K562 (cell line): Measurements from ENCODE around the gene CKAP5. TPM values are rescaled to one million over a fixed set of nuclear protein-coding genes. Genes with fewer than 3 reads are reported as not detected.
A peak's percentile ranks its signal among the peaks of the same experiment; 100 is the strongest.

Experiments used
- CHD2 ChIP-seq: IDR thresholded peaks from 2 replicates; pipeline ENCODE4 v1.6.1; 2011; ENCODE audit warnings: low read depth, low read length
- CREB3L1 ChIP-seq: fragments of 450-650 bp; IDR thresholded peaks from 2 replicates; pipeline ENCODE4 v1.6.1; 2014; ENCODE audit warnings: low read depth, mild to moderate bottlenecking, moderate library complexity, borderline replicate concordance
- DMBX1 ChIP-seq: fragments of 250-450 bp; sonication (Bioruptor Pico); IDR thresholded peaks from 2 replicates; pipeline ENCODE4 v1.8.0; 2022; ENCODE audit warnings: inconsistent platforms, mild to moderate bottlenecking, moderate library complexity, borderline replicate concordance
- FOXA3 ChIP-seq, 2 experiments: fragments of 450-650 bp in 1 of 2; sonication (generic) in 1 of 2; formaldehyde crosslinking; IDR thresholded peaks in 1 of 2; conservative IDR thresholded peaks in 1 of 2; 2 replicates each; pipeline versions ENCODE4 v1.4.0 to v1.8.0; 2020 to 2022; ENCODE audit warnings: mild to moderate bottlenecking in 2 of 2, missing genetic modification reagents in 1 of 2
- IRF9 ChIP-seq: fragments of 450-650 bp; IDR thresholded peaks from 2 replicates; pipeline ENCODE4 v1.6.1; 2016; ENCODE audit warnings: missing biosample characterization, missing genetic modification characterization
- NFRKB ChIP-seq: fragments of 450-650 bp; IDR thresholded peaks from 2 replicates; pipeline ENCODE4 v1.6.1; 2016; ENCODE audit warnings: low read depth
- POLR2AphosphoS2 ChIP-seq: IDR thresholded peaks from 2 replicates; pipeline ENCODE4 v1.6.1; 2012; ENCODE audit warnings: low read length, improper control_type of control experiment
- SPI1 ChIP-seq: IDR thresholded peaks from 2 replicates; pipeline ENCODE4 v1.6.1; 2011; ENCODE audit warnings: low read depth, low read length, control low read depth, borderline replicate concordance
- SRSF7 ChIP-seq: fragments of 200-400 bp; formaldehyde crosslinking; optimal IDR thresholded peaks from 2 replicates; pipeline ENCODE3; 2017; ENCODE audit warnings: mild to moderate bottlenecking, low read depth, low read length
- ZNF282 ChIP-seq: sonication (generic); formaldehyde crosslinking; IDR thresholded peaks from 2 replicates; pipeline ENCODE4 v1.8.1; 2023; ENCODE audit warnings: missing genetic modification reagents
- polyA plus RNA-seq, 8 experiments: library from polyadenylated mRNA; depleted of rRNA in 4 of 8; stranded (reverse) in 5 of 8; unstranded in 3 of 8; fragments of >200 nt; fragmentation: Nextera tagmentation in 2 of 8; fragmentation: Illumina TruSeq in 1 of 8; extraction: Ambion mirVana in 2 of 8; extraction: Trizol in 1 of 8; gene quantifications; 2 replicates each; pipeline versions ENCODE4 v1.2.1 to v1.2.3, GENCODE V29; 2011 to 2014; ENCODE audit warnings: inconsistent platforms in 1 of 8, missing spikeins in 1 of 8
- total RNA-seq, 7 experiments: library from RNA; depleted of rRNA in 6 of 7; stranded (reverse); fragments of >200 nt in 6 of 7; fragmentation: Illumina TruSeq in 2 of 7; extraction: Trizol in 2 of 7; gene quantifications; 2 replicates each; pipeline versions ENCODE4 v1.2.1 to v1.2.3, GENCODE V29; 2011 to 2021; ENCODE audit warnings: low replicate concordance in 1 of 7
- TF ChIP-seq, protein P1 (sequence below): sonication (generic); formaldehyde crosslinking; IDR thresholded peaks from 2 replicates; pipeline ENCODE4 v1.8.0; 2022; ENCODE audit warnings: missing genetic modification reagents, mild to moderate bottlenecking, moderate library complexity, borderline replicate concordance
- TF ChIP-seq, protein P2 (sequence below), 2 experiments: fragments of 450-650 bp; formaldehyde crosslinking in 1 of 2; IDR thresholded peaks; 2 replicates each; pipeline versions ENCODE4 v1.4.0 to v1.6.1; 2014 to 2020; ENCODE audit warnings: mild to moderate bottlenecking in 2 of 2, borderline replicate concordance in 1 of 2, low read depth in 1 of 2
- TF ChIP-seq, protein P3 (sequence below): IDR thresholded peaks from 2 replicates; pipeline ENCODE4 v1.6.1; 2011; ENCODE audit not compliant: insufficient read length; ENCODE audit errors: extremely low read depth

The CKAP5 gene
- total and polyA plus RNA-seq, 9 of the 15 experiments (the other 6 are each of a cell fraction or from before 2014, with no cell fraction given), result 60.1 to 239 (median 139) TPM

DNA sequence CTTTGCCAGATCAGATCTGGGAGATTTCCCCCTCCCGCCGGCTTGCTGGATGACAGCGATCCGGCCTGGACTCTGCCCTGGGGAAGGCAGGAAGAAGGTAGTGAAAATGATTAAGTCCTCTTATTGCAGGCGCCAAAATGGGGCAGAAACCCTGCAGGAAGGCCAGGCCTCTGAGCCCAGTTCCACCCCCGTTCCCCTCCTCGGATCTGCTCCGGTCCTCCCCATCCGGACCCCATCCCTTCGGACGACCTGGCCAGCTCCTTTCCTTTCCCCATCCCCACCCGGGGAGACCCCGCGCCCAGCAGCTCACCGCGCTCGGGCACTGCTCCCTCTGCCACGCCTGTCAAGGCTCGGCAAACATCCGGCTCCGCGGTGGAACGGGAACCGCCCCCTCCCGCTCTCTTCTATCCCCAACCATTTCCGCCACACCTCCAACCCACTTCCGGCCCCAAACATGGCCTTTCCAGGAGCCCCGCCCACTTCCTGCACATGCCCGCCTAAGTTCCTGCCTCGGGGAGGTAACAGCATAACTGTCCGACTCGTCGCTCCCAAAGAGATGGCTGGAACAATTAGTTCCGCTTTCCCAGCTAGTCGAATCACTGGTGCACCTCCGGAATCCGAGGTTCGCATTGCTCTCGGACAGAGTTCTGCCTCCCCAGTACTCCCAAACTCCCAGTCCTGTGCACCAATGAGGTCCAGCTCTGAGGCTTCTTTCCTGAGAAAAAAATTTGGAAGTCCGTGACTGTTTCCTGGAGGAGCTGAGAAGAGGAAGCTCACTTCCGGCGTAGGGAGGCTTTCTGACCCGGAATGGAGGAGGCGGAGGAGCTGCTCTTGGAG is 145.6 kb downstream of the CKAP5 start, which contains the start of the genes ARHGAP1 and ZNF408 (continued):
- TF ChIP-seq IRF9 (tag), result no peak
- peak; percentile 50; the same call in 1 of the 2 replicates for TF ChIP-seq DMBX1 (CRISPR knock-in tag)
- peak; percentile 84 for TF ChIP-seq CREB3L1
- TF ChIP-seq, protein P1, sequence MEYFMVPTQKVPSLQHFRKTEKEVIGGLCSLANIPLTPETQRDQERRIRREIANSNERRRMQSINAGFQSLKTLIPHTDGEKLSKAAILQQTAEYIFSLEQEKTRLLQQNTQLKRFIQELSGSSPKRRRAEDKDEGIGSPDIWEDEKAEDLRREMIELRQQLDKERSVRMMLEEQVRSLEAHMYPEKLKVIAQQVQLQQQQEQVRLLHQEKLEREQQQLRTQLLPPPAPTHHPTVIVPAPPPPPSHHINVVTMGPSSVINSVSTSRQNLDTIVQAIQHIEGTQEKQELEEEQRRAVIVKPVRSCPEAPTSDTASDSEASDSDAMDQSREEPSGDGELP (CRISPR knock-in tag), result peak; percentile 87; the same call in 1 of the 2 replicates
- TF ChIP-seq POLR2AphosphoS2, result no peak
- TF ChIP-seq CHD2, result no peak; the same call in 1 of the 2 replicates
- TF ChIP-seq SPI1, result peak; percentile 73
- TF ChIP-seq NFRKB, result peak; percentile 95
- TF ChIP-seq, protein P2, sequence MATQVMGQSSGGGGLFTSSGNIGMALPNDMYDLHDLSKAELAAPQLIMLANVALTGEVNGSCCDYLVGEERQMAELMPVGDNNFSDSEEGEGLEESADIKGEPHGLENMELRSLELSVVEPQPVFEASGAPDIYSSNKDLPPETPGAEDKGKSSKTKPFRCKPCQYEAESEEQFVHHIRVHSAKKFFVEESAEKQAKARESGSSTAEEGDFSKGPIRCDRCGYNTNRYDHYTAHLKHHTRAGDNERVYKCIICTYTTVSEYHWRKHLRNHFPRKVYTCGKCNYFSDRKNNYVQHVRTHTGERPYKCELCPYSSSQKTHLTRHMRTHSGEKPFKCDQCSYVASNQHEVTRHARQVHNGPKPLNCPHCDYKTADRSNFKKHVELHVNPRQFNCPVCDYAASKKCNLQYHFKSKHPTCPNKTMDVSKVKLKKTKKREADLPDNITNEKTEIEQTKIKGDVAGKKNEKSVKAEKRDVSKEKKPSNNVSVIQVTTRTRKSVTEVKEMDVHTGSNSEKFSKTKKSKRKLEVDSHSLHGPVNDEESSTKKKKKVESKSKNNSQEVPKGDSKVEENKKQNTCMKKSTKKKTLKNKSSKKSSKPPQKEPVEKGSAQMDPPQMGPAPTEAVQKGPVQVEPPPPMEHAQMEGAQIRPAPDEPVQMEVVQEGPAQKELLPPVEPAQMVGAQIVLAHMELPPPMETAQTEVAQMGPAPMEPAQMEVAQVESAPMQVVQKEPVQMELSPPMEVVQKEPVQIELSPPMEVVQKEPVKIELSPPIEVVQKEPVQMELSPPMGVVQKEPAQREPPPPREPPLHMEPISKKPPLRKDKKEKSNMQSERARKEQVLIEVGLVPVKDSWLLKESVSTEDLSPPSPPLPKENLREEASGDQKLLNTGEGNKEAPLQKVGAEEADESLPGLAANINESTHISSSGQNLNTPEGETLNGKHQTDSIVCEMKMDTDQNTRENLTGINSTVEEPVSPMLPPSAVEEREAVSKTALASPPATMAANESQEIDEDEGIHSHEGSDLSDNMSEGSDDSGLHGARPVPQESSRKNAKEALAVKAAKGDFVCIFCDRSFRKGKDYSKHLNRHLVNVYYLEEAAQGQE (IDR thresholded peaks at IDR 0.05; ENCODE audit: borderline replicate concordance), result no peak
- TF ChIP-seq, protein P2 (CRISPR knock-in tag; IDR thresholded peaks at IDR 0.05; ENCODE audit: low read depth), result peak; percentile 75; the same call in 1 of the 2 replicates
- no peak for TF ChIP-seq SRSF7
- peak; percentile 86 to 96 for TF ChIP-seq FOXA3 (CRISPR knock-in tag; conservative IDR thresholded peaks at IDR 0.05 in 1 of 2, IDR thresholded peaks at IDR 0.05 in 1 of 2)
- TF ChIP-seq ZNF282 (CRISPR knock-in tag), result no peak
- TF ChIP-seq, protein P3, sequence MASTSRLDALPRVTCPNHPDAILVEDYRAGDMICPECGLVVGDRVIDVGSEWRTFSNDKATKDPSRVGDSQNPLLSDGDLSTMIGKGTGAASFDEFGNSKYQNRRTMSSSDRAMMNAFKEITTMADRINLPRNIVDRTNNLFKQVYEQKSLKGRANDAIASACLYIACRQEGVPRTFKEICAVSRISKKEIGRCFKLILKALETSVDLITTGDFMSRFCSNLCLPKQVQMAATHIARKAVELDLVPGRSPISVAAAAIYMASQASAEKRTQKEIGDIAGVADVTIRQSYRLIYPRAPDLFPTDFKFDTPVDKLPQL, result no peak
